HEK293 (cell line): ENCODE data around the gene ESPNL.

ENCODE experiments used
- ATF2 ChIP-seq: fragments of 450-650 bp; formaldehyde crosslinking; IDR thresholded peaks from 2 replicates; pipeline ENCODE4 v1.5.1; 2016; ENCODE audit warnings: missing biosample characterization, missing genetic modification characterization, low read depth
- ELK4 ChIP-seq: IDR thresholded peaks from 2 replicates; pipeline ENCODE4 v1.6.1; 2011; ENCODE audit warnings: mild to moderate bottlenecking, low read depth, low read length, borderline replicate concordance
- GFI1B ChIP-seq: fragments of 450-650 bp; formaldehyde crosslinking; IDR thresholded peaks from 2 replicates; pipeline ENCODE4 v1.5.1; 2016; ENCODE audit warnings: missing biosample characterization, missing genetic modification characterization
- OVOL3 ChIP-seq: fragments of 450-650 bp; formaldehyde crosslinking; IDR thresholded peaks from 2 replicates; pipeline ENCODE4 v1.5.1; 2016; ENCODE audit warnings: missing biosample characterization, missing genetic modification characterization
- SETDB1 ChIP-seq: IDR thresholded peaks from one replicate; pipeline ENCODE4 v1.6.1; 2017; ENCODE audit warnings: mild to moderate bottlenecking, low read length, moderate library complexity, mixed read lengths; ENCODE audit not compliant: insufficient read length
- ZBTB7A ChIP-seq: fragments of 450-650 bp; formaldehyde crosslinking; IDR thresholded peaks from 2 replicates; pipeline ENCODE4 v1.5.1; 2016; ENCODE audit warnings: low read depth, missing biosample characterization, missing genetic modification characterization
- ZNF146 ChIP-seq: fragments of 450-650 bp; formaldehyde crosslinking; IDR thresholded peaks from 2 replicates; pipeline ENCODE4 v1.5.1; 2016; ENCODE audit warnings: missing biosample characterization, missing genetic modification characterization
- ZNF18 ChIP-seq: fragments of 450-650 bp; formaldehyde crosslinking; IDR thresholded peaks from 2 replicates; pipeline ENCODE4 v1.5.1; 2016; ENCODE audit warnings: missing biosample characterization, missing genetic modification characterization
- ZNF335 ChIP-seq: fragments of 450-650 bp; formaldehyde crosslinking; conservative IDR thresholded peaks from 2 replicates; pipeline ENCODE4 v1.5.1; 2016; ENCODE audit warnings: missing biosample characterization, missing genetic modification characterization
- ZNF548 ChIP-seq: fragments of 450-650 bp; formaldehyde crosslinking; IDR thresholded peaks from 2 replicates; pipeline ENCODE4 v1.5.1; 2016; ENCODE audit warnings: missing biosample characterization, missing genetic modification characterization
- ZNF777 ChIP-seq: fragments of 450-650 bp; formaldehyde crosslinking; IDR thresholded peaks from 2 replicates; pipeline ENCODE4 v1.5.1; 2017; ENCODE audit warnings: missing biosample characterization, missing genetic modification characterization, borderline replicate concordance
- ZSCAN5A ChIP-seq: fragments of 450-650 bp; formaldehyde crosslinking; IDR thresholded peaks from 2 replicates; pipeline ENCODE4 v1.5.1; 2016; ENCODE audit warnings: missing biosample characterization, missing genetic modification characterization
- TF ChIP-seq, protein P1 (sequence below): fragments of 450-650 bp; formaldehyde crosslinking; IDR thresholded peaks from 2 replicates; pipeline ENCODE4 v1.5.1; 2016; ENCODE audit warnings: missing biosample characterization, missing genetic modification characterization
- TF ChIP-seq, protein P2 (sequence below): fragments of 450-650 bp; formaldehyde crosslinking; IDR thresholded peaks from 2 replicates; pipeline ENCODE4 v1.5.1; 2016; ENCODE audit warnings: missing biosample characterization, missing genetic modification characterization, borderline replicate concordance

DNA sequence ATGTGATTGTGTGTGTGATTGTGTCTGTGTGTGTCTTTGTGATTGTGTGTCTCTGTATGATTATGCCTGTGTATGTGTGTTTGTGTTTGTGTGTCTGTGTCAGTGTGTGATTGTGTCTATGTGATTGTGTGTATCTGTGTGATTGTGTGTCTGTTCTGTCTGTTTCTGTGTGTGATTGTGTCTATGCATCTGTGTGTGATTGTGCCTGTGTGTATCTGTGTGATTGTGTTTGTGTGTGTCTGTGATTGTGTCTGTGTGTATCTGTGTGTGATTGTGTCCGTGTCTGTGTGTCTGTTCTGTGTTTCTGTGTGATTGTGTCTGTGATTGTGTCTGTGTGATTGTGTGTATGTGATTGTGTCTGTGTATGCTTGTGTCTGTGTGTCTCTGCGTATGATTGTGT is 26.2 kb downstream of the ESPNL start:
- TF ChIP-seq ELK4 (no peak), ZNF335 (no peak), ZBTB7A (tag by site-specific recombination) (no peak), ZNF146 (tag by site-specific recombination) (no peak), GFI1B (no peak), ATF2 (no peak), ZNF18 (no peak), SETDB1 (no peak), ZSCAN5A (tag by site-specific recombination) (no peak), ZNF548 (tag by site-specific recombination) (no peak), OVOL3 (tag by site-specific recombination) (no peak), ZNF777 (tag by site-specific recombination) (no peak)
- TF ChIP-seq, protein P1, sequence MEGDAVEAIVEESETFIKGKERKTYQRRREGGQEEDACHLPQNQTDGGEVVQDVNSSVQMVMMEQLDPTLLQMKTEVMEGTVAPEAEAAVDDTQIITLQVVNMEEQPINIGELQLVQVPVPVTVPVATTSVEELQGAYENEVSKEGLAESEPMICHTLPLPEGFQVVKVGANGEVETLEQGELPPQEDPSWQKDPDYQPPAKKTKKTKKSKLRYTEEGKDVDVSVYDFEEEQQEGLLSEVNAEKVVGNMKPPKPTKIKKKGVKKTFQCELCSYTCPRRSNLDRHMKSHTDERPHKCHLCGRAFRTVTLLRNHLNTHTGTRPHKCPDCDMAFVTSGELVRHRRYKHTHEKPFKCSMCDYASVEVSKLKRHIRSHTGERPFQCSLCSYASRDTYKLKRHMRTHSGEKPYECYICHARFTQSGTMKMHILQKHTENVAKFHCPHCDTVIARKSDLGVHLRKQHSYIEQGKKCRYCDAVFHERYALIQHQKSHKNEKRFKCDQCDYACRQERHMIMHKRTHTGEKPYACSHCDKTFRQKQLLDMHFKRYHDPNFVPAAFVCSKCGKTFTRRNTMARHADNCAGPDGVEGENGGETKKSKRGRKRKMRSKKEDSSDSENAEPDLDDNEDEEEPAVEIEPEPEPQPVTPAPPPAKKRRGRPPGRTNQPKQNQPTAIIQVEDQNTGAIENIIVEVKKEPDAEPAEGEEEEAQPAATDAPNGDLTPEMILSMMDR (tag by site-specific recombination) = no peak
- TF ChIP-seq, protein P2, sequence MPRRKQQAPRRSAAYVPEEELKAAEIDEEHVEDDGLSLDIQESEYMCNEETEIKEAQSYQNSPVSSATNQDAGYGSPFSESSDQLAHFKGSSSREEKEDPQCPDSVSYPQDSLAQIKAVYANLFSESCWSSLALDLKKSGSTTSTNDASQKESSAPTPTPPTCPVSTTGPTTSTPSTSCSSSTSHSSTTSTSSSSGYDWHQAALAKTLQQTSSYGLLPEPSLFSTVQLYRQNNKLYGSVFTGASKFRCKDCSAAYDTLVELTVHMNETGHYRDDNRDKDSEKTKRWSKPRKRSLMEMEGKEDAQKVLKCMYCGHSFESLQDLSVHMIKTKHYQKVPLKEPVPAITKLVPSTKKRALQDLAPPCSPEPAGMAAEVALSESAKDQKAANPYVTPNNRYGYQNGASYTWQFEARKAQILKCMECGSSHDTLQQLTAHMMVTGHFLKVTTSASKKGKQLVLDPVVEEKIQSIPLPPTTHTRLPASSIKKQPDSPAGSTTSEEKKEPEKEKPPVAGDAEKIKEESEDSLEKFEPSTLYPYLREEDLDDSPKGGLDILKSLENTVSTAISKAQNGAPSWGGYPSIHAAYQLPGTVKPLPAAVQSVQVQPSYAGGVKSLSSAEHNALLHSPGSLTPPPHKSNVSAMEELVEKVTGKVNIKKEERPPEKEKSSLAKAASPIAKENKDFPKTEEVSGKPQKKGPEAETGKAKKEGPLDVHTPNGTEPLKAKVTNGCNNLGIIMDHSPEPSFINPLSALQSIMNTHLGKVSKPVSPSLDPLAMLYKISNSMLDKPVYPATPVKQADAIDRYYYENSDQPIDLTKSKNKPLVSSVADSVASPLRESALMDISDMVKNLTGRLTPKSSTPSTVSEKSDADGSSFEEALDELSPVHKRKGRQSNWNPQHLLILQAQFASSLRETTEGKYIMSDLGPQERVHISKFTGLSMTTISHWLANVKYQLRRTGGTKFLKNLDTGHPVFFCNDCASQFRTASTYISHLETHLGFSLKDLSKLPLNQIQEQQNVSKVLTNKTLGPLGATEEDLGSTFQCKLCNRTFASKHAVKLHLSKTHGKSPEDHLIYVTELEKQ (tag by site-specific recombination) = no peak
